ENCODE measurements around the gene TENM3. TPM values are rescaled to one million over a fixed set of nuclear protein-coding genes. Genes with fewer than 3 reads are reported as not detected.

Gene TENM3
- polyA plus RNA-seq, 1 experiment, result 54.9 TPM

DNA sequence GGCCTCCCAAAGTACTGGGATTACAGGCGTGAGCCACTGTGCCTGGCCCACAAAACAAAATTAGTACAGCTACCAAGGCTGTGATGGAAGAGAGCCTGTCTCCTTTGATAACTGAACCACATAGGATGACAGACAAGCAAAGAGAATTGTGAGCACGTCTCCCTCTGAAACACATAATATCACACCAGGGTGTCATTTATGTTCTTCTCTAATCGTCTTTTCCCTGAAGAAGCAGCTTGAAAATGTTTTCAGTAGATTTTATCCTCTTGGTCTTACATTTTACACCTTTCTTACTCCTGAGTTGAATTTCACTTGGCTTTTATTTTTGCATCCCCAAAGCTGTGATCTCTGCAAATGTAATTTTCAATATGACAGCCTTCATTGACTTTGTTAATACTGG, 67.8 kb downstream of the TENM3 start:
- CTCF ChIA-PET, result no interaction called here
- POLR2A ChIA-PET, result no interaction called here

DNA sequence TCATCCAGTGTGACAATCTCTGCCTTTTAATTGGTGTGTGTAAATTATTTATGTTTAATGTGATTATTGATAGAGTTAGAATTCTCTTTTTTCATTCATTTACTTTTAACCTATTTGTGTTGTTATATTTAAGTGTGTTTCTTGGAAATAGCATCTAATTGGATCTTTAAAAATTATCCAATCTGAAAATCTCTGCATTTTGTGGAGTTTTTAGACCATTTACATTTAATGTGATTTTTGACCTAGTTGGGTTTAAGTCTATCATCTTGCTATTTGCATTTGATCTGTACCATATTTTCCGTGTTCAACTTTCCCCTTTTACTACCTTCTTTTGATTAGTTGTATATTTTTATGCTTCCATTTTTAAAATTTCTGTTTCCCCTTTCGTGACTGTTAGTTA, 71.3 kb downstream of the TENM3 start:
- peaks cover 5% of the 10 kb centered on the region for H3K9me3 ChIP-seq (ENCODE audit: control insufficient read depth, insufficient read depth, low read length)
- TF ChIP-seq, protein P1, sequence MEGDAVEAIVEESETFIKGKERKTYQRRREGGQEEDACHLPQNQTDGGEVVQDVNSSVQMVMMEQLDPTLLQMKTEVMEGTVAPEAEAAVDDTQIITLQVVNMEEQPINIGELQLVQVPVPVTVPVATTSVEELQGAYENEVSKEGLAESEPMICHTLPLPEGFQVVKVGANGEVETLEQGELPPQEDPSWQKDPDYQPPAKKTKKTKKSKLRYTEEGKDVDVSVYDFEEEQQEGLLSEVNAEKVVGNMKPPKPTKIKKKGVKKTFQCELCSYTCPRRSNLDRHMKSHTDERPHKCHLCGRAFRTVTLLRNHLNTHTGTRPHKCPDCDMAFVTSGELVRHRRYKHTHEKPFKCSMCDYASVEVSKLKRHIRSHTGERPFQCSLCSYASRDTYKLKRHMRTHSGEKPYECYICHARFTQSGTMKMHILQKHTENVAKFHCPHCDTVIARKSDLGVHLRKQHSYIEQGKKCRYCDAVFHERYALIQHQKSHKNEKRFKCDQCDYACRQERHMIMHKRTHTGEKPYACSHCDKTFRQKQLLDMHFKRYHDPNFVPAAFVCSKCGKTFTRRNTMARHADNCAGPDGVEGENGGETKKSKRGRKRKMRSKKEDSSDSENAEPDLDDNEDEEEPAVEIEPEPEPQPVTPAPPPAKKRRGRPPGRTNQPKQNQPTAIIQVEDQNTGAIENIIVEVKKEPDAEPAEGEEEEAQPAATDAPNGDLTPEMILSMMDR (IDR thresholded peaks at IDR 0.05; ENCODE audit: low read depth, low read length), result no peak
- POLR2A ChIA-PET, result no interaction called here
- H3K27ac ChIP-seq (ENCODE audit: low read depth, low read length), result no peak overlapping the region
- no peak overlapping the region for H3K4me3 ChIP-seq (ENCODE audit: low read depth, low read length)
- CTCF ChIA-PET, result no interaction called here
- DNase-seq (ENCODE audit: low read depth, low spot score), result no peak
- H3K27me3 ChIP-seq (ENCODE audit: control insufficient read depth, insufficient read depth, low read length), result no peaks in the 10 kb centered on the region

More for the DNA sequence above, 67.8 kb downstream of the TENM3 start:
- TF ChIP-seq, protein P1 (IDR thresholded peaks at IDR 0.05; ENCODE audit: low read depth, low read length), result no peak
- Histone ChIP-seq H3K27ac (ENCODE audit: low read depth, low read length) (no peak overlapping the region), H3K4me3 (ENCODE audit: low read depth, low read length) (no peak overlapping the region), H3K27me3 (ENCODE audit: control insufficient read depth, insufficient read depth, low read length) (no peaks in the 10 kb centered on the region), H3K9me3 (ENCODE audit: control insufficient read depth, insufficient read depth, low read length) (peaks cover 5% of the 10 kb centered on the region)
- no peak for DNase-seq (ENCODE audit: low read depth, low spot score)

DNA sequence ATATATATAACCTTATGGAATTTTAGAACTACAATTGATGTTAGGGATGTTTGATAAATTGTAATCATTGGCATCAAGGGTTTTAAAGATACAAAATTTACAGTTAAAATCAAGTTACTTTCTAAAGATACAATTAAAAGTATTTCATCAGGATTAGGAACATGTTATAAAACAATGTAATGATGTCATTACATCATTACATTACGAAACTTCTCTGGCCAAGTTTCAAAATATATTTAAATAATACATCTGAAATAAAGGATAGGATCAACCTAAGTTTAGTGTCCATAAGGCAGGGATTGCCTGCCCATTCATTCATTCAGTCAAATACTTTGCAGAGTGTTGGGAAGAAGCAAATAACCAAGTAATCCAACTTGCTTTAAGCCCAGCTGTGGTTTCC, 75.1 kb downstream of the TENM3 start:
- POLR2A ChIA-PET, result no interaction called here
- H3K27ac ChIP-seq (ENCODE audit: low read depth, low read length), result no peak overlapping the region
- CTCF ChIA-PET, result interaction anchor here (1.9 kb wide), 1 partner anchor 11 kb away, joined by 5 read pairs; no protein-coding TSS in a partner anchor

DNA sequence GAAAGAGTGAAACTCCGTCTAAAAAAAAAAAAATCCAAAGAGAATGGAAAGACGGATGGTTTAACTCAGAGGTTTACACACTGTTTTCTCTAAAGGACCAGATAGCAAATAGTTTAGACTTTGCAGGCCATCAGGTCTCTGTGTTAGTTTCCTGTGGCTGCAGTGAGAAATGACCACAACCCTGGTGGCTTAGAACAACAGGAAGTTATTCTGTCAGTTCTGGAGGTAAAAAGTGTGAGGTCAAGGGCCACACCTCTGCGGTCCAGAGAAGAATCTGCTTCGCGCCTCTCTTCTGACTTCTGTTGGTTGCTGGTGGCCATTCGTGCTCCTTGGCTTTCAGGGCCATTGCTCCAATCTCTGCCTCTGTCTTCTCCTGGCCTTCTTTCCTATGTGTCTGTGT, 76.9 kb downstream of the TENM3 start:
- DNase-seq (ENCODE audit: low read depth, low spot score), result no peak
- Histone ChIP-seq H3K4me3 (ENCODE audit: low read depth, low read length) (no peak overlapping the region), H3K27ac (ENCODE audit: low read depth, low read length) (no peak overlapping the region), H3K9me3 (ENCODE audit: control insufficient read depth, insufficient read depth, low read length) (no peaks in the 10 kb centered on the region), H3K27me3 (ENCODE audit: control insufficient read depth, insufficient read depth, low read length) (no peaks in the 10 kb centered on the region)
- ChIA-PET POLR2A (no interaction called here), CTCF (no interaction called here)
- TF ChIP-seq, protein P1 (IDR thresholded peaks at IDR 0.05; ENCODE audit: low read depth, low read length), result no peak

More for the DNA sequence above, 75.1 kb downstream of the TENM3 start:
- Histone ChIP-seq H3K27me3 (ENCODE audit: control insufficient read depth, insufficient read depth, low read length) (no peaks in the 10 kb centered on the region), H3K9me3 (ENCODE audit: control insufficient read depth, insufficient read depth, low read length) (peaks cover 5% of the 10 kb centered on the region), H3K4me3 (ENCODE audit: low read depth, low read length) (no peak overlapping the region)
- no peak for DNase-seq (ENCODE audit: low read depth, low spot score)
- TF ChIP-seq, protein P1 (IDR thresholded peaks at IDR 0.05; ENCODE audit: low read depth, low read length), result no peak

DNA sequence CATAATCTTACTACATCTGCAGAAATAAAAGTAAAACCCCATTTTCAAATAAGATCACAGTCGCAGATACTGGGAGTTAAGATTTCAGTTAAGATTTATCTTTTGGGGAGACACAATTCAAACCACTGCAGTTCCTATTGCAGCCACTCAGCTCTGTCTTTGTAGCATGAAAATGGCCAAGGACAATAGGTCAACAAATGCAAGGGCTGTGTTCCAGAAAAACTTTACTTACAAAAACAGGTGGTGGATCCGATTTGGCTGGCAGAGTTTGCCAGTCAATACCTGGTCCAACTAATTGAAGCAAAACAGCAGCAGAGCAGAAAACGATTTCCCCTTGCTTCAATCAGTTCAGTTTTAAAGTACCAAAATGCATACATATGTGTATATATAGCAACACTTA, 77.4 kb downstream of the TENM3 start:
- Histone ChIP-seq H3K27me3 (ENCODE audit: control insufficient read depth, insufficient read depth, low read length) (no peaks in the 10 kb centered on the region), H3K9me3 (ENCODE audit: control insufficient read depth, insufficient read depth, low read length) (no peaks in the 10 kb centered on the region), H3K4me3 (ENCODE audit: low read depth, low read length) (no peak overlapping the region), H3K27ac (ENCODE audit: low read depth, low read length) (no peak overlapping the region)
- POLR2A ChIA-PET, result no interaction called here
- TF ChIP-seq, protein P1 (IDR thresholded peaks at IDR 0.05; ENCODE audit: low read depth, low read length), result no peak
- CTCF ChIA-PET, result no interaction called here
- DNase-seq (ENCODE audit: low read depth, low spot score), result no peak
